ENCODE results near the gene ZNF516. TPM values are rescaled to one million over a fixed set of nuclear protein-coding genes. Genes with fewer than 3 reads are reported as not detected.

Gene ZNF516
- total RNA-seq, 2 experiments from 2014 or later: 2.5 to 3.3 TPM

- ChIA-PET CTCF (no interaction called here), POLR2A (no interaction called here)
- Mint-ChIP-seq H3K4me1 (ENCODE audit: low read depth) (peaks cover 8% of the 10 kb centered on the region), H3K27ac (no peak overlapping the region), H3K36me3 (ENCODE audit: low read depth) (no peaks in the 10 kb centered on the region), H3K9me3 (ENCODE audit: insufficient read depth) (no peaks in the 10 kb centered on the region), H3K4me3 (no peak overlapping the region), H3K27me3 (ENCODE audit: low read depth) (peaks cover 2% of the 10 kb centered on the region)
- DNase-seq: no peak
- no peak for ATAC-seq
These were observed 49.3 kb downstream of the ZNF516 start for GRCh38 chr18:76445741-76446232.

GRCh38 chr18:76445275-76445674, 49.8 kb downstream of the ZNF516 start:
- Mint-ChIP-seq H3K9me3 (ENCODE audit: insufficient read depth) (no peaks in the 10 kb centered on the region), H3K27me3 (ENCODE audit: low read depth) (no peaks in the 10 kb centered on the region), H3K4me3 (no peak overlapping the region), H3K27ac (no peak overlapping the region), H3K36me3 (ENCODE audit: low read depth) (no peaks in the 10 kb centered on the region), H3K4me1 (ENCODE audit: low read depth) (peaks cover 3% of the 10 kb centered on the region)
- DNase-seq: no peak
- POLR2A ChIA-PET: no interaction called here
- CTCF ChIA-PET: no interaction called here
- no peak for ATAC-seq

GRCh38 chr18:76444446-76445105, 50.5 kb downstream of the ZNF516 start:
- no peak for ATAC-seq
- POLR2A ChIA-PET: no interaction called here

GRCh38 chr18:76443519-76444445, 51.3 kb downstream of the ZNF516 start:
- no peaks in the 10 kb centered on the region for H3K36me3 Mint-ChIP-seq (ENCODE audit: low read depth)
- H3K4me1 Mint-ChIP-seq (ENCODE audit: low read depth): no peaks in the 10 kb centered on the region
- H3K27me3 Mint-ChIP-seq (ENCODE audit: low read depth): no peaks in the 10 kb centered on the region
- no peaks in the 10 kb centered on the region for H3K9me3 Mint-ChIP-seq (ENCODE audit: insufficient read depth)
- CTCF ChIA-PET: interaction anchor here (0.8 to 1.0 kb wide), 2 partner anchors 7 to 215 kb away, joined by 3 to 5 read pairs; no protein-coding TSS in a partner anchor
- POLR2A ChIA-PET: no interaction called here
- ATAC-seq (no peak), DNase-seq (no peak)
- no peak overlapping the region for H3K4me3 Mint-ChIP-seq
- H3K27ac Mint-ChIP-seq: no peak overlapping the region

More at GRCh38 chr18:76444446-76445105, 50.5 kb downstream of the ZNF516 start:
- no peak for DNase-seq
- no peaks in the 10 kb centered on the region for H3K9me3 Mint-ChIP-seq (ENCODE audit: insufficient read depth)
- no peaks in the 10 kb centered on the region for H3K27me3 Mint-ChIP-seq (ENCODE audit: low read depth)
- H3K27ac Mint-ChIP-seq: no peak overlapping the region
- CTCF ChIA-PET: interaction anchor here (1.0 kb wide), 1 partner anchor 214 kb away, joined by 3 read pairs; no protein-coding TSS in a partner anchor
- H3K4me1 Mint-ChIP-seq (ENCODE audit: low read depth): no peaks in the 10 kb centered on the region
- no peaks in the 10 kb centered on the region for H3K36me3 Mint-ChIP-seq (ENCODE audit: low read depth)
- H3K4me3 Mint-ChIP-seq: no peak overlapping the region

GRCh38 chr18:76442413-76443171, 52.5 kb downstream of the ZNF516 start:
- Mint-ChIP-seq H3K9me3 (ENCODE audit: insufficient read depth) (no peaks in the 10 kb centered on the region), H3K27ac (no peak overlapping the region), H3K4me3 (no peak overlapping the region), H3K27me3 (ENCODE audit: low read depth) (no peaks in the 10 kb centered on the region), H3K4me1 (ENCODE audit: low read depth) (no peaks in the 10 kb centered on the region), H3K36me3 (ENCODE audit: low read depth) (no peaks in the 10 kb centered on the region)
- DNase-seq (no peak), ATAC-seq (no peak)
- POLR2A ChIA-PET: interaction anchor here (0.6 kb wide), 1 partner anchor 158 kb away, joined by 3 read pairs; no protein-coding TSS in a partner anchor
- CTCF ChIA-PET: interaction anchor here (0.8 kb wide), 1 partner anchor 8 kb away, joined by 5 read pairs; no protein-coding TSS in a partner anchor

GRCh38 chr18:76441668-76442412, 53.2 kb downstream of the ZNF516 start:
- ChIA-PET POLR2A (no interaction called here), CTCF (no interaction called here)
- no peak for DNase-seq
- Mint-ChIP-seq H3K36me3 (ENCODE audit: low read depth) (no peaks in the 10 kb centered on the region), H3K27me3 (ENCODE audit: low read depth) (no peaks in the 10 kb centered on the region), H3K9me3 (ENCODE audit: insufficient read depth) (no peaks in the 10 kb centered on the region), H3K27ac (no peak overlapping the region), H3K4me1 (ENCODE audit: low read depth) (no peaks in the 10 kb centered on the region), H3K4me3 (no peak overlapping the region)
- ATAC-seq: no peak

- ChIA-PET POLR2A (no interaction called here), CTCF (no interaction called here)
- ATAC-seq (no peak), DNase-seq (no peak)
- Mint-ChIP-seq H3K9me3 (ENCODE audit: insufficient read depth) (no peaks in the 10 kb centered on the region), H3K36me3 (ENCODE audit: low read depth) (no peaks in the 10 kb centered on the region), H3K4me1 (ENCODE audit: low read depth) (no peaks in the 10 kb centered on the region), H3K27me3 (ENCODE audit: low read depth) (no peaks in the 10 kb centered on the region), H3K4me3 (no peak overlapping the region), H3K27ac (no peak overlapping the region)
These were observed 53.9 kb downstream of the ZNF516 start for GRCh38 chr18:76441002-76441667.

- POLR2A ChIA-PET: no interaction called here
These were observed 57.1 kb downstream of the ZNF516 start for GRCh38 chr18:76437910-76438309.

GRCh38 chr18:76437011-76437410, 58.0 kb downstream of the ZNF516 start:
- DNase-seq (no peak), ATAC-seq (no peak)
- Mint-ChIP-seq H3K9me3 (ENCODE audit: insufficient read depth) (no peaks in the 10 kb centered on the region), H3K4me3 (no peak overlapping the region), H3K27ac (no peak overlapping the region), H3K27me3 (ENCODE audit: low read depth) (no peaks in the 10 kb centered on the region), H3K4me1 (ENCODE audit: low read depth) (no peaks in the 10 kb centered on the region), H3K36me3 (ENCODE audit: low read depth) (no peaks in the 10 kb centered on the region)
- CTCF ChIA-PET: no interaction called here
- POLR2A ChIA-PET: no interaction called here

More at GRCh38 chr18:76437910-76438309, 57.1 kb downstream of the ZNF516 start:
- CTCF ChIA-PET: no interaction called here
- Mint-ChIP-seq H3K27me3 (ENCODE audit: low read depth) (no peaks in the 10 kb centered on the region), H3K27ac (no peak overlapping the region), H3K36me3 (ENCODE audit: low read depth) (no peaks in the 10 kb centered on the region), H3K4me1 (ENCODE audit: low read depth) (no peaks in the 10 kb centered on the region), H3K4me3 (no peak overlapping the region), H3K9me3 (ENCODE audit: insufficient read depth) (no peaks in the 10 kb centered on the region)
- DNase-seq (no peak), ATAC-seq (no peak)

GRCh38 chr18:76436342-76436741, 58.7 kb downstream of the ZNF516 start:
- H3K27me3 Mint-ChIP-seq (ENCODE audit: low read depth): no peaks in the 10 kb centered on the region
- no peak overlapping the region for H3K27ac Mint-ChIP-seq
- no peak for ATAC-seq
- ChIA-PET POLR2A (no interaction called here), CTCF (interaction anchor here (0.7 kb wide), 1 partner anchor 24 kb away, joined by 3 read pairs; no protein-coding TSS in a partner anchor)
- DNase-seq: no peak
- no peaks in the 10 kb centered on the region for H3K9me3 Mint-ChIP-seq (ENCODE audit: insufficient read depth)
- H3K4me3 Mint-ChIP-seq: no peak overlapping the region
- H3K36me3 Mint-ChIP-seq (ENCODE audit: low read depth): no peaks in the 10 kb centered on the region
- no peaks in the 10 kb centered on the region for H3K4me1 Mint-ChIP-seq (ENCODE audit: low read depth)
